Stomach (tissue), 9 donors: ENCODE measurements around the gene PPP2R2C. TPM values are rescaled to one million over a fixed set of nuclear protein-coding genes. Genes with fewer than 3 reads are reported as not detected.

Source experiments
- DNase-seq, 2 donors: peaks; one replicate each; pipeline versions ENCODE4 v3.0.0 to v3.0.0-alpha.2; 2013 to 2019
- H3K27ac ChIP-seq, 5 donors: fragments of 200-600 bp in 4 of 5; sonication (generic) in 4 of 5; one replicate each; pipeline ENCODE4 v1.5.1; 2013 to 2019; ENCODE audit warnings: mild to moderate bottlenecking in 1 of 5, moderate library complexity in 1 of 5
- H3K27me3 ChIP-seq, 3 donors: fragments of 200-600 bp; sonication (generic); one replicate each; pipeline ENCODE4 v1.5.1; 2017 to 2019; ENCODE audit warnings: mixed run types in 1 of 3
- H3K36me3 ChIP-seq, 4 donors: fragments of 200-600 bp; sonication (generic); 1 replicate in 3 of 4; 2 replicates in 1 of 4; pipeline ENCODE4 v1.5.1; 2016 to 2019
- H3K4me1 ChIP-seq, 4 donors: fragments of 200-600 bp; sonication (generic); one replicate each; pipeline ENCODE4 v1.5.1; 2016 to 2019
- H3K4me3 ChIP-seq, 4 donors: fragments of 200-600 bp; sonication (generic) in 3 of 4; one replicate each; pipeline ENCODE4 v1.5.1; 2016 to 2019; ENCODE audit warnings: mild to moderate bottlenecking in 1 of 4
- H3K9me3 ChIP-seq, 4 donors: fragments of 200-600 bp; sonication (generic); one replicate each; pipeline ENCODE4 v1.5.1; 2016 to 2019
- EP300 ChIP-seq: sonication (generic); formaldehyde crosslinking; IDR thresholded peaks from one replicate; pipeline ENCODE4 v1.6.1; 2017; ENCODE audit warnings: antibody characterized with exemption
- POLR2A ChIP-seq, 4 donors: fragments of 450-650 bp; IDR thresholded peaks; one replicate each; pipeline ENCODE4 v1.6.1; 2016; ENCODE audit warnings: antibody characterized with exemption in 4 of 4, control low read depth in 2 of 4, mild to moderate bottlenecking in 1 of 4, moderate library complexity in 1 of 4
- POLR2AphosphoS5 ChIP-seq, 3 donors: sonication (generic); formaldehyde crosslinking; IDR thresholded peaks; one replicate each; pipeline ENCODE4 v1.6.1; 2016; ENCODE audit warnings: antibody characterized with exemption in 3 of 3
- WGBS, 5 donors: extraction: QIAGEN DNeasy Blood & Tissue Kit in 3 of 5; methylation state at CpG; one replicate each; pipeline versions ENCODE4 v1.1.5 to v1.1.7; 2013 to 2018; 5-methylcytosine and 5-hydroxymethylcytosine counted together
- intact Hi-C: fragments of 100-400 bp; cut with DNase I; formaldehyde crosslinking; loops from one replicate; pipeline ENCODE4 v1.15.1; 2023; ENCODE audit warnings: low total_unique reads
- polyA plus RNA-seq, 3 donors: library from polyadenylated mRNA; stranded (reverse); fragments of 200-250 nt; gene quantifications; one replicate each; pipeline ENCODE4 v1.2.3, GENCODE V29; 2013
- total RNA-seq, 5 donors: library from RNA; depleted of rRNA; stranded (reverse); fragments of >200 nt; gene quantifications; one replicate each; pipeline versions ENCODE4 v1.1.0 to v1.2.3, GENCODE V29; 2014 to 2016
- TF ChIP-seq, protein P1 (sequence below), 7 experiments: fragments of 450-650 bp in 4 of 7; fragments of 200-600 bp in 3 of 7; sonication (generic) in 3 of 7; IDR thresholded peaks; one replicate each; pipeline ENCODE4 v1.5.1; 2016 to 2019; ENCODE audit warnings: antibody characterized with exemption in 7 of 7, control low read depth in 2 of 7, mild to moderate bottlenecking in 1 of 7
- donor health status: healthy with polysubstance abuse.
- donor health status: Bipolar disorder and iron deficiency.
- donor health status: healthy.

PPP2R2C gene
- total and polyA plus RNA-seq, 8 donors = 1.4 to 5.0 (median 1.5) TPM; not detected in 5

DNA sequence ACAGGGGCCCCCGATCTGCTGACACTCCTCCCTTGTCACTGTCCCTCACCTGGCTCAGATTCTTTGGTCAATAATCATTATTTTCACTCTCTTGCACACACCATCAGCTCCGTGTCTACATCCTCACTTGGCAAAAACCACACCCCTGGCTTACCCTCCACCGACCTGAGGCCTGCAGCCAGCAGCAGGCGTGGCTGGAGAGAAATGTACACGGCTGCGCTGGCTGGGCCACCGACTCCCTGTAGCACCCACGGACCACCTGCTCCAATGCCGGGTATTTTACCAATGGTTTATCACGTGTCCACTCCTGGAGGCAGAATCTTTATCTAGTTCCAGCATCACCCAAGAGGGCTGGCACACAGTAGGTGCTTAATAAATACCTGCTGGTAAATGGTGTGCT, 104.3 kb downstream of the PPP2R2C start:
- WGBS, 5 donors = 46 to 62% (median 55%) methylated on average over 10 of the region's 10 CpGs
- DNase-seq = no peak
- peaks cover 0 to under 1% (median under 1%) of the 10 kb centered on the region in 4 donors for H3K9me3 ChIP-seq
- no peaks in the 10 kb centered on the region for H3K4me1 ChIP-seq
- no peaks in the 10 kb centered on the region for H3K36me3 ChIP-seq
- peaks cover 0 to 55% (median 11%) of the 10 kb centered on the region in 3 donors for H3K27me3 ChIP-seq
- intact Hi-C loops = no loop called here
- TF ChIP-seq EP300 (no peak), POLR2A (IDR thresholded peaks at IDR 0.05) (no peak), POLR2AphosphoS5 (IDR thresholded peaks at IDR 0.05) (no peak)
- TF ChIP-seq, protein P1, sequence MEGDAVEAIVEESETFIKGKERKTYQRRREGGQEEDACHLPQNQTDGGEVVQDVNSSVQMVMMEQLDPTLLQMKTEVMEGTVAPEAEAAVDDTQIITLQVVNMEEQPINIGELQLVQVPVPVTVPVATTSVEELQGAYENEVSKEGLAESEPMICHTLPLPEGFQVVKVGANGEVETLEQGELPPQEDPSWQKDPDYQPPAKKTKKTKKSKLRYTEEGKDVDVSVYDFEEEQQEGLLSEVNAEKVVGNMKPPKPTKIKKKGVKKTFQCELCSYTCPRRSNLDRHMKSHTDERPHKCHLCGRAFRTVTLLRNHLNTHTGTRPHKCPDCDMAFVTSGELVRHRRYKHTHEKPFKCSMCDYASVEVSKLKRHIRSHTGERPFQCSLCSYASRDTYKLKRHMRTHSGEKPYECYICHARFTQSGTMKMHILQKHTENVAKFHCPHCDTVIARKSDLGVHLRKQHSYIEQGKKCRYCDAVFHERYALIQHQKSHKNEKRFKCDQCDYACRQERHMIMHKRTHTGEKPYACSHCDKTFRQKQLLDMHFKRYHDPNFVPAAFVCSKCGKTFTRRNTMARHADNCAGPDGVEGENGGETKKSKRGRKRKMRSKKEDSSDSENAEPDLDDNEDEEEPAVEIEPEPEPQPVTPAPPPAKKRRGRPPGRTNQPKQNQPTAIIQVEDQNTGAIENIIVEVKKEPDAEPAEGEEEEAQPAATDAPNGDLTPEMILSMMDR (IDR thresholded peaks at IDR 0.05) = no peak
- no peak overlapping the region for H3K27ac ChIP-seq
- H3K4me3 ChIP-seq = no peak overlapping the region

DNA sequence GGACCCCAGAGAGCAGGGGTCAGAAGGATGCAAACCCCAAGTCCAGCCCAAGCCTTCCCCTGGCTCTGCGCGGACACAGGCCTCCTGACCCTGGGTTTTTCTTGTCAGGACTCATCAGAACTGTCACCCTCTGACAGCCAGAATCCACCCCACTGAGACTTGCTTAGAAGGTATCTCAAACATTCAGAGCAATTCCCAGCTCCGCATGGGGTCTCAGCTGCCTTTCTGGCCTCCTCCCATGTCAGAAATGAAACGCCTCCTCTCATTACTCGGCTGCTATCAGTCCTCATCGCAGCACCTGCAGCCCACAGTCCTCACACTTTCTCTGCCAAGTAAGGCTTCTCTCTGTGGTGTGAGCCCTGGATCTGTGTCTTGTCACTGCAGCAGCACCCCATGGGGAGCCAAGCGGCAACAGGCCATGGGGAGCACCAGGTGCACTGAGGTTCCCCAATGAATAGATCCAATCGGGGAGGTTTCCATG, 105.0 kb downstream of the PPP2R2C start:
- intact Hi-C loops = no loop called here
- TF ChIP-seq POLR2A (IDR thresholded peaks at IDR 0.05) (no peak), POLR2AphosphoS5 (IDR thresholded peaks at IDR 0.05) (no peak), EP300 (no peak)
- TF ChIP-seq, protein P1 (IDR thresholded peaks at IDR 0.05) = no peak
- Histone ChIP-seq H3K27ac (no peak overlapping the region), H3K36me3 (no peaks in the 10 kb centered on the region), H3K4me1 (no peaks in the 10 kb centered on the region), H3K4me3 (no peak overlapping the region), H3K27me3 (peaks cover 0 to 60% (median 11%) of the 10 kb centered on the region in 3 donors), H3K9me3 (peaks cover 0 to 4% (median 2%) of the 10 kb centered on the region in 4 donors)
- no peak for DNase-seq
- 21 to 47% (median 35%) methylated on average over 7 to 8 of the region's 8 CpGs for WGBS, 5 donors

DNA sequence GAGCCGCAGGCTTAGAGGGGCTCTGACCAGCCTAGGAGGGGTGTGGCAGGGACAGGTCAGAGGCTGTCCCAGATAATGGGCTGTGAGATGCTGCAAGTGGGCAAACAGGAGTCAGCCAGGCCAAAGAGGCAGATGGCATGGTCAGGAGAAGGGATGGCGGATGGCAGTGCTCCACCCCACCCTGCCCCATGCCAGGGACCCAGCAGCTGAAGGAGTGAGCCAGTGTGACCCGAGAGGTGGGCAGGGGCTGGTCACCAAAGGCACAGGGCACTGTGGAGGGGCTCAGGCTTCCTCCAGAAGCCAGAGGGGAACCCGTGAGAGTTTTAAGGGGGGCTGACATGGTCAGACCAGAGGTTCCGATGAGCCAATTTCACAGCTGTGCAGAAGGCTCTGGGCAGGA, 105.8 kb downstream of the PPP2R2C start:
- no peak for DNase-seq
- H3K9me3 ChIP-seq = peaks cover 0 to 4% (median 2%) of the 10 kb centered on the region in 4 donors
- intact Hi-C loops = no loop called here
- WGBS, 5 donors = 70 to 80% (median 75%) methylated on average over 4 to 5 of the region's 5 CpGs
- no peaks in the 10 kb centered on the region for H3K36me3 ChIP-seq
- no peak overlapping the region for H3K4me3 ChIP-seq
- H3K27me3 ChIP-seq = peaks cover 0 to 68% (median 11%) of the 10 kb centered on the region in 3 donors
- TF ChIP-seq EP300 (no peak), POLR2AphosphoS5 (IDR thresholded peaks at IDR 0.05) (no peak), POLR2A (IDR thresholded peaks at IDR 0.05) (no peak)
- TF ChIP-seq, protein P1 (IDR thresholded peaks at IDR 0.05) = no peak
- no peak overlapping the region for H3K27ac ChIP-seq
- H3K4me1 ChIP-seq = no peaks in the 10 kb centered on the region

GRCh38 chr4:6365545-6366086, 106.8 kb downstream of the PPP2R2C start:
- Histone ChIP-seq H3K9me3 (peaks cover 0 to 4% (median 2%) of the 10 kb centered on the region in 4 donors), H3K27ac (no peak overlapping the region), H3K27me3 (peaks cover 0 to 69% (median 11%) of the 10 kb centered on the region in 3 donors), H3K36me3 (no peaks in the 10 kb centered on the region), H3K4me1 (no peaks in the 10 kb centered on the region), H3K4me3 (no peak overlapping the region)
- TF ChIP-seq, protein P1 (IDR thresholded peaks at IDR 0.05) = no peak
- TF ChIP-seq EP300 (no peak), POLR2AphosphoS5 (IDR thresholded peaks at IDR 0.05) (no peak)
- intact Hi-C loops = no loop called here
- no peak for DNase-seq
- WGBS, 5 donors = 60 to 83% (median 79%) methylated on average over 13 of the region's 13 CpGs
